Ovary (tissue), 3 donors: ENCODE data around the gene HOXA4.

Experiments
- CTCF ChIP-seq, 3 donors: fragments of 450-650 bp in 2 of 3; fragments of 200-600 bp in 1 of 3; IDR thresholded peaks; one replicate each; pipeline versions ENCODE4 v1.5.1 to v1.8.0; 2016 to 2022; ENCODE audit warnings: antibody characterized with exemption in 3 of 3, mild to moderate bottlenecking in 1 of 3
- POLR2A ChIP-seq: fragments of 450-650 bp; IDR thresholded peaks from one replicate; pipeline ENCODE4 v1.6.1; 2017; ENCODE audit warnings: antibody characterized with exemption, mild to moderate bottlenecking, moderate library complexity
- donor health status: DM: no; HTN: no; CAD: no.

GRCh38 chr7:27095050-27095896 lies 35.3 kb downstream of the HOXA4 start:
- no peak for TF ChIP-seq CTCF (IDR thresholded peaks at IDR 0.05)
- TF ChIP-seq POLR2A: no peak
